ENCODE measurements around the gene TMEM109.

The TMEM109 gene

DNA sequence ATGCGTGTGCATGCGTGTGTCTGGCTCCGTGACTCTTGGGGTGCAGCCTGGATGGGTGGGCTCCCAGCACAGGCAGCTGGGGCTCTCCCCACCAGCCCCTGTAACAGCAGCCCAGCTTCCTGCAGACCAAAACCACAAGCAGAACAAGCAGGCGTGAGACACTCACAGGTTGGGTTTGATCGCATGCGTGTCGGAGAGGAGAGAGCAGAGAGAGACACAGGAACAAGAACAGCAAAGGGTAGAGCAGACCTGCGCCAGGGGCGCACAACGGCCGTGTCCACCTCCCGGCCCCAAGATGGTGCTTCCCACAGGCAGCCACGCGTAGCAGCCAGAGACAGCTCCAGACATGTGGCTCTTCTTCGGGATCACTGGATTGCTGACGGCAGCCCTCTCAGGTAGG lies 57.6 kb downstream of the TMEM109 start, which contains the start of gene CD6 (continued):
- TF ChIP-seq, protein P1, sequence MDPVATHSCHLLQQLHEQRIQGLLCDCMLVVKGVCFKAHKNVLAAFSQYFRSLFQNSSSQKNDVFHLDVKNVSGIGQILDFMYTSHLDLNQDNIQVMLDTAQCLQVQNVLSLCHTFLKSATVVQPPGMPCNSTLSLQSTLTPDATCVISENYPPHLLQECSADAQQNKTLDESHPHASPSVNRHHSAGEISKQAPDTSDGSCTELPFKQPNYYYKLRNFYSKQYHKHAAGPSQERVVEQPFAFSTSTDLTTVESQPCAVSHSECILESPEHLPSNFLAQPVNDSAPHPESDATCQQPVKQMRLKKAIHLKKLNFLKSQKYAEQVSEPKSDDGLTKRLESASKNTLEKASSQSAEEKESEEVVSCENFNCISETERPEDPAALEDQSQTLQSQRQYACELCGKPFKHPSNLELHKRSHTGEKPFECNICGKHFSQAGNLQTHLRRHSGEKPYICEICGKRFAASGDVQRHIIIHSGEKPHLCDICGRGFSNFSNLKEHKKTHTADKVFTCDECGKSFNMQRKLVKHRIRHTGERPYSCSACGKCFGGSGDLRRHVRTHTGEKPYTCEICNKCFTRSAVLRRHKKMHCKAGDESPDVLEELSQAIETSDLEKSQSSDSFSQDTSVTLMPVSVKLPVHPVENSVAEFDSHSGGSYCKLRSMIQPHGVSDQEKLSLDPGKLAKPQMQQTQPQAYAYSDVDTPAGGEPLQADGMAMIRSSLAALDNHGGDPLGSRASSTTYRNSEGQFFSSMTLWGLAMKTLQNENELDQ (tag by site-specific recombination; IDR thresholded peaks at IDR 0.05; ENCODE audit: low read depth): no peak
- TF ChIP-seq, protein P2, sequence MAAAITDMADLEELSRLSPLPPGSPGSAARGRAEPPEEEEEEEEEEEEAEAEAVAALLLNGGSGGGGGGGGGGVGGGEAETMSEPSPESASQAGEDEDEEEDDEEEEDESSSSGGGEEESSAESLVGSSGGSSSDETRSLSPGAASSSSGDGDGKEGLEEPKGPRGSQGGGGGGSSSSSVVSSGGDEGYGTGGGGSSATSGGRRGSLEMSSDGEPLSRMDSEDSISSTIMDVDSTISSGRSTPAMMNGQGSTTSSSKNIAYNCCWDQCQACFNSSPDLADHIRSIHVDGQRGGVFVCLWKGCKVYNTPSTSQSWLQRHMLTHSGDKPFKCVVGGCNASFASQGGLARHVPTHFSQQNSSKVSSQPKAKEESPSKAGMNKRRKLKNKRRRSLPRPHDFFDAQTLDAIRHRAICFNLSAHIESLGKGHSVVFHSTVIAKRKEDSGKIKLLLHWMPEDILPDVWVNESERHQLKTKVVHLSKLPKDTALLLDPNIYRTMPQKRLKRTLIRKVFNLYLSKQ (tag by site-specific recombination; IDR thresholded peaks at IDR 0.05; ENCODE audit: borderline replicate concordance): no peak
- TF ChIP-seq ZFHX2 (tag by site-specific recombination; conservative IDR thresholded peaks at IDR 0.05) (no peak), ZBTB20 (tag by site-specific recombination; IDR thresholded peaks at IDR 0.05) (no peak)

DNA sequence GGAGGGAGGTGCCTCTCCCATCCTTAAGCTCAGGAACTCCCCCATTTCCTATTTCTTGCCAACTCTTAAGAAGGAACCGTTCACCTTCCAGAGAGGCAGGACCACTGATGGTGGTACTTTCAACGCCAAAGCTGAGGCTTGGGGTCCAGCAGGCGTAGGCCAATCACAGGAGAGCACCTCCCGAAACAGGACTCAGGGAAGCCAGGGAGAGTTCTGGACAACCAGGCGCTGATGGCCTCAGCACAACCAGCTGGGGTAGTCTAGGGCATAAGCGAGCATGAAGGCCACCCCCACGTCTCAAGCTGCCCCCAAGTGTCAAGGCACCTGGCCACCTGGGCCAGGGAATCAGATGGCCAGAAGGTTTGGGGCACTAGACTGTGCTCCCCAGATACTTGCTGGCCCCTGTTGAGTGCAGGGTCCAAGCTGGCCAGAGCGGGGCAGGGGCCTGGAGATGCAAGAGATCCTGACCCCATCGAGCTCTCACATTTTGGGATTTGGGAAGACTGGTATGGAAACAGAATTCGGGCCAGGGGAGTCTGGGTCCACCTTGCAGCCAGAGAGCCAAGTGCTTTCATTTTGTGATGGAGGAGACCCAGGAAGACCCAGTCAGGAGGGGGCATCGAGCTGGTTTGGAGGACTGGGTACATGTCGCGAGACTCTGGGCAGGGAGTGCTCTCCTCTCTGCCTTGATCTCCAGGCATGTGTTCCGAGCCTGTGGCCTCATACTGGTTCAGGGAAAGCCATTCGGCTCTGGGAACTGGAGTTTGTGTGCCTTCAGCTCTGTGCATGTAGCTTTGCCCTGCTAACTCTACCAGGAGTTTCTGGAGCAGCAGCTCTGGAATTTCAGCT lies 58.4 kb downstream of the TMEM109 start:
- ChIA-PET POLR2A (no interaction called here), CTCF (interaction anchor here (0.9 to 1.3 kb wide), 3 partner anchors 93 to 214 kb away, joined by 3 to 5 read pairs (median 3); no protein-coding TSS in a partner anchor)
- Histone ChIP-seq H3K9me3 (ENCODE audit: control insufficient read depth, insufficient read depth, low read depth, low read length) (no peaks in the 10 kb centered on the region), H3K36me3 (ENCODE audit: control insufficient read depth in 2 of 2, insufficient read depth in 1 of 2, low read length in 2 of 2) (no peaks in the 10 kb centered on the region), H3K4me3 (ENCODE audit: low read depth, low read length) (no peak overlapping the region), H3K27ac (ENCODE audit: extremely low read depth, low read depth, low read length) (no peak overlapping the region), H3K4me1 (ENCODE audit: control insufficient read depth, insufficient read depth, low read length) (no peaks in the 10 kb centered on the region)
- no peak for TF ChIP-seq ZNF391 (tag by site-specific recombination; IDR thresholded peaks at IDR 0.05; ENCODE audit: borderline replicate concordance, low read depth)
- TF ChIP-seq ZNF792 (tag by site-specific recombination; IDR thresholded peaks at IDR 0.05): no peak
- TF ChIP-seq, protein P3, sequence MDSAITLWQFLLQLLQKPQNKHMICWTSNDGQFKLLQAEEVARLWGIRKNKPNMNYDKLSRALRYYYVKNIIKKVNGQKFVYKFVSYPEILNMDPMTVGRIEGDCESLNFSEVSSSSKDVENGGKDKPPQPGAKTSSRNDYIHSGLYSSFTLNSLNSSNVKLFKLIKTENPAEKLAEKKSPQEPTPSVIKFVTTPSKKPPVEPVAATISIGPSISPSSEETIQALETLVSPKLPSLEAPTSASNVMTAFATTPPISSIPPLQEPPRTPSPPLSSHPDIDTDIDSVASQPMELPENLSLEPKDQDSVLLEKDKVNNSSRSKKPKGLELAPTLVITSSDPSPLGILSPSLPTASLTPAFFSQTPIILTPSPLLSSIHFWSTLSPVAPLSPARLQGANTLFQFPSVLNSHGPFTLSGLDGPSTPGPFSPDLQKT (IDR thresholded peaks at IDR 0.05; ENCODE audit: borderline replicate concordance, low read depth, low read length): no peak
- TF ChIP-seq ZNF311 (tag by site-specific recombination; IDR thresholded peaks at IDR 0.05; ENCODE audit: borderline replicate concordance): no peak
- TF ChIP-seq, protein P4, sequence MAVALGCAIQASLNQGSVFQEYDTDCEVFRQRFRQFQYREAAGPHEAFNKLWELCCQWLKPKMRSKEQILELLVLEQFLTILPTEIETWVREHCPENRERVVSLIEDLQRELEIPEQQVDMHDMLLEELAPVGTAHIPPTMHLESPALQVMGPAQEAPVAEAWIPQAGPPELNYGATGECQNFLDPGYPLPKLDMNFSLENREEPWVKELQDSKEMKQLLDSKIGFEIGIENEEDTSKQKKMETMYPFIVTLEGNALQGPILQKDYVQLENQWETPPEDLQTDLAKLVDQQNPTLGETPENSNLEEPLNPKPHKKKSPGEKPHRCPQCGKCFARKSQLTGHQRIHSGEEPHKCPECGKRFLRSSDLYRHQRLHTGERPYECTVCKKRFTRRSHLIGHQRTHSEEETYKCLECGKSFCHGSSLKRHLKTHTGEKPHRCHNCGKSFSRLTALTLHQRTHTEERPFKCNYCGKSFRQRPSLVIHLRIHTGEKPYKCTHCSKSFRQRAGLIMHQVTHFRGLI (tag by site-specific recombination; IDR thresholded peaks at IDR 0.05): no peak
- no peak for TF ChIP-seq ZNF664 (tag by site-specific recombination; IDR thresholded peaks at IDR 0.05)
- TF ChIP-seq ZNF140 (tag by site-specific recombination; IDR thresholded peaks at IDR 0.05): no peak
- TF ChIP-seq, protein P5, sequence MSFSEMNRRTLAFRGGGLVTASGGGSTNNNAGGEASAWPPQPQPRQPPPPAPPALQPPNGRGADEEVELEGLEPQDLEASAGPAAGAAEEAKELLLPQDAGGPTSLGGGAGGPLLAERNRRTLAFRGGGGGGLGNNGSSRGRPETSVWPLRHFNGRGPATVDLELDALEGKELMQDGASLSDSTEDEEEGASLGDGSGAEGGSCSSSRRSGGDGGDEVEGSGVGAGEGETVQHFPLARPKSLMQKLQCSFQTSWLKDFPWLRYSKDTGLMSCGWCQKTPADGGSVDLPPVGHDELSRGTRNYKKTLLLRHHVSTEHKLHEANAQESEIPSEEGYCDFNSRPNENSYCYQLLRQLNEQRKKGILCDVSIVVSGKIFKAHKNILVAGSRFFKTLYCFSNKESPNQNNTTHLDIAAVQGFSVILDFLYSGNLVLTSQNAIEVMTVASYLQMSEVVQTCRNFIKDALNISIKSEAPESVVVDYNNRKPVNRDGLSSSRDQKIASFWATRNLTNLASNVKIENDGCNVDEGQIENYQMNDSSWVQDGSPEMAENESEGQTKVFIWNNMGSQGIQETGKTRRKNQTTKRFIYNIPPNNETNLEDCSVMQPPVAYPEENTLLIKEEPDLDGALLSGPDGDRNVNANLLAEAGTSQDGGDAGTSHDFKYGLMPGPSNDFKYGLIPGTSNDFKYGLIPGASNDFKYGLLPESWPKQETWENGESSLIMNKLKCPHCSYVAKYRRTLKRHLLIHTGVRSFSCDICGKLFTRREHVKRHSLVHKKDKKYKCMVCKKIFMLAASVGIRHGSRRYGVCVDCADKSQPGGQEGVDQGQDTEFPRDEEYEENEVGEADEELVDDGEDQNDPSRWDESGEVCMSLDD (tag by site-specific recombination; IDR thresholded peaks at IDR 0.05): no peak
- TF ChIP-seq, protein P6, sequence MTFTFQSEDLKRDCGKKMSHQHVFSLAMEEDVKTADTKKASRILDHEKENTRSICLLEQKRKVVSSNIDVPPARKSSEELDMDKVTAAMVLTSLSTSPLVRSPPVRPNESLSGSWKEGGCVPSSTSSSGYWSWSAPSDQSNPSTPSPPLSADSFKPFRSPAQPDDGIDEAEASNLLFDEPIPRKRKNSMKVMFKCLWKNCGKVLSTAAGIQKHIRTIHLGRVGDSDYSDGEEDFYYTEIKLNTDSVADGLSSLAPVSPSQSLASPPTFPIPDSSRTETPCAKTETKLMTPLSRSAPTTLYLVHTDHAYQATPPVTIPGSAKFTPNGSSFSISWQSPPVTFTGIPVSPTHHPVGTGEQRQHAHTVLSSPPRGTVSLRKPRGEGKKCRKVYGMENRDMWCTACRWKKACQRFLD (tag by site-specific recombination; IDR thresholded peaks at IDR 0.05): no peak
- TF ChIP-seq PRDM1 (tag by site-specific recombination; IDR thresholded peaks at IDR 0.05): no peak
- no peak for TF ChIP-seq ZNF341 (tag by site-specific recombination; IDR thresholded peaks at IDR 0.05; ENCODE audit: low read depth)
- no peak for TF ChIP-seq ZNF433 (tag by site-specific recombination; IDR thresholded peaks at IDR 0.05; ENCODE audit: low read depth)
- TF ChIP-seq ZNF132 (tag by site-specific recombination; IDR thresholded peaks at IDR 0.05; ENCODE audit: borderline replicate concordance): no peak
- TF ChIP-seq, protein P7, sequence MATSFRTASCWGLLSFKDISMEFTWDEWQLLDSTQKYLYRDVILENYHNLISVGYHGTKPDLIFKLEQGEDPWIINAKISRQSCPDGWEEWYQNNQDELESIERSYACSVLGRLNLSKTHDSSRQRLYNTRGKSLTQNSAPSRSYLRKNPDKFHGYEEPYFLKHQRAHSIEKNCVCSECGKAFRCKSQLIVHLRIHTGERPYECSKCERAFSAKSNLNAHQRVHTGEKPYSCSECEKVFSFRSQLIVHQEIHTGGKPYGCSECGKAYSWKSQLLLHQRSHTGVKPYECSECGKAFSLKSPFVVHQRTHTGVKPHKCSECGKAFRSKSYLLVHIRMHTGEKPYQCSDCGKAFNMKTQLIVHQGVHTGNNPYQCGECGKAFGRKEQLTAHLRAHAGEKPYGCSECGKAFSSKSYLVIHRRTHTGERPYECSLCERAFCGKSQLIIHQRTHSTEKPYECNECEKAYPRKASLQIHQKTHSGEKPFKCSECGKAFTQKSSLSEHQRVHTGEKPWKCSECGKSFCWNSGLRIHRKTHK (tag by site-specific recombination; IDR thresholded peaks at IDR 0.05): no peak
- TF ChIP-seq ZNF585B (tag by site-specific recombination; IDR thresholded peaks at IDR 0.05): no peak
- TF ChIP-seq, protein P8, sequence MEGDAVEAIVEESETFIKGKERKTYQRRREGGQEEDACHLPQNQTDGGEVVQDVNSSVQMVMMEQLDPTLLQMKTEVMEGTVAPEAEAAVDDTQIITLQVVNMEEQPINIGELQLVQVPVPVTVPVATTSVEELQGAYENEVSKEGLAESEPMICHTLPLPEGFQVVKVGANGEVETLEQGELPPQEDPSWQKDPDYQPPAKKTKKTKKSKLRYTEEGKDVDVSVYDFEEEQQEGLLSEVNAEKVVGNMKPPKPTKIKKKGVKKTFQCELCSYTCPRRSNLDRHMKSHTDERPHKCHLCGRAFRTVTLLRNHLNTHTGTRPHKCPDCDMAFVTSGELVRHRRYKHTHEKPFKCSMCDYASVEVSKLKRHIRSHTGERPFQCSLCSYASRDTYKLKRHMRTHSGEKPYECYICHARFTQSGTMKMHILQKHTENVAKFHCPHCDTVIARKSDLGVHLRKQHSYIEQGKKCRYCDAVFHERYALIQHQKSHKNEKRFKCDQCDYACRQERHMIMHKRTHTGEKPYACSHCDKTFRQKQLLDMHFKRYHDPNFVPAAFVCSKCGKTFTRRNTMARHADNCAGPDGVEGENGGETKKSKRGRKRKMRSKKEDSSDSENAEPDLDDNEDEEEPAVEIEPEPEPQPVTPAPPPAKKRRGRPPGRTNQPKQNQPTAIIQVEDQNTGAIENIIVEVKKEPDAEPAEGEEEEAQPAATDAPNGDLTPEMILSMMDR (tag by site-specific recombination; IDR thresholded peaks at IDR 0.05): no peak

Measured in HEK293 (cell line).